Central memory CD8-positive, alpha-beta T cell (primary cell): Measurements from ENCODE around the gene IGFL4.

Experiments
- ATAC-seq: fragments of 150-1000 bp; cut with Tn5 transposase; replicated peaks from 2 replicates; pipeline ENCODE4 v1.10.0; 2022; ENCODE audit warnings: mild to moderate bottlenecking, moderate FRiP score, moderate number of reproducible peaks; ENCODE audit not compliant: poor library complexity, severe bottlenecking; ENCODE audit errors: extremely low read depth
- DNase-seq, 2 donors: peaks; one replicate each; pipeline ENCODE4 v3.0.0; 2021; ENCODE audit warnings: low spot score in 2 of 2
- H3K27ac Mint-ChIP-seq: one replicate; pipeline ENCODE4 v1.8.0; 2022; ENCODE audit warnings: low read depth, mild to moderate bottlenecking, moderate library complexity, mixed read lengths
- H3K27me3 Mint-ChIP-seq: one replicate; pipeline ENCODE4 v1.8.0; 2022; ENCODE audit warnings: mixed read lengths
- H3K36me3 Mint-ChIP-seq: one replicate; pipeline ENCODE4 v1.8.0; 2022; ENCODE audit warnings: mild to moderate bottlenecking, moderate library complexity, mixed read lengths; ENCODE audit not compliant: insufficient read depth
- H3K4me1 Mint-ChIP-seq: one replicate; pipeline ENCODE4 v1.8.0; 2022; ENCODE audit warnings: mixed read lengths
- H3K4me3 Mint-ChIP-seq: one replicate; pipeline ENCODE4 v1.8.0; 2022; ENCODE audit warnings: mild to moderate bottlenecking, moderate library complexity, mixed read lengths
- H3K9me3 Mint-ChIP-seq: one replicate; pipeline ENCODE4 v1.8.0; 2022; ENCODE audit warnings: mixed read lengths

The IGFL4 gene

GRCh38 chr19:46076031-46076880 lies 35.5 kb upstream of the IGFL4 start:
- Mint-ChIP-seq H3K9me3 (no peaks in the 10 kb centered on the region), H3K27me3 (peaks cover 93% of the 10 kb centered on the region), H3K4me3 (no peak overlapping the region)

GRCh38 chr19:46073268-46073922 lies 32.6 kb upstream of the IGFL4 start:
- DNase-seq (no peak), ATAC-seq (no peak)
- Mint-ChIP-seq H3K27ac (no peak overlapping the region), H3K36me3 (no peaks in the 10 kb centered on the region), H3K27me3 (peaks cover 95% of the 10 kb centered on the region), H3K9me3 (no peaks in the 10 kb centered on the region), H3K4me3 (no peak overlapping the region), H3K4me1 (peaks cover 9% of the 10 kb centered on the region)

More at GRCh38 chr19:46076031-46076880, 35.5 kb upstream of the IGFL4 start:
- ATAC-seq (no peak), DNase-seq (no peak)
- H3K4me1 Mint-ChIP-seq, result peaks cover 9% of the 10 kb centered on the region
- H3K36me3 Mint-ChIP-seq, result no peaks in the 10 kb centered on the region
- H3K27ac Mint-ChIP-seq, result no peak overlapping the region

- Mint-ChIP-seq H3K9me3 (no peaks in the 10 kb centered on the region), H3K27me3 (peaks cover 95% of the 10 kb centered on the region), H3K4me3 (no peak overlapping the region), H3K36me3 (no peaks in the 10 kb centered on the region), H3K4me1 (no peaks in the 10 kb centered on the region), H3K27ac (no peak overlapping the region)
- ATAC-seq (no peak), DNase-seq (no peak)
These were observed 29.1 kb upstream of the IGFL4 start for GRCh38 chr19:46069806-46070341.

- DNase-seq (no peak), ATAC-seq (no peak)
- Mint-ChIP-seq H3K4me3 (no peak overlapping the region), H3K27me3 (peaks cover 95% of the 10 kb centered on the region), H3K36me3 (no peaks in the 10 kb centered on the region), H3K27ac (no peak overlapping the region), H3K9me3 (no peaks in the 10 kb centered on the region), H3K4me1 (no peaks in the 10 kb centered on the region)
These were observed 27.8 kb upstream of the IGFL4 start for GRCh38 chr19:46068345-46069258.

GRCh38 chr19:46067691-46068090 lies 26.9 kb upstream of the IGFL4 start:
- H3K9me3 Mint-ChIP-seq, result no peaks in the 10 kb centered on the region
- peaks cover 95% of the 10 kb centered on the region for H3K27me3 Mint-ChIP-seq
- no peak for ATAC-seq
- H3K27ac Mint-ChIP-seq, result no peak overlapping the region
- no peaks in the 10 kb centered on the region for H3K4me1 Mint-ChIP-seq
- H3K36me3 Mint-ChIP-seq, result no peaks in the 10 kb centered on the region
- no peak overlapping the region for H3K4me3 Mint-ChIP-seq
- no peak for DNase-seq

- H3K27me3 Mint-ChIP-seq, result peaks cover 95% of the 10 kb centered on the region
- H3K4me3 Mint-ChIP-seq, result no peak overlapping the region
- no peak for DNase-seq
- H3K27ac Mint-ChIP-seq, result no peak overlapping the region
- ATAC-seq, result no peak
- H3K9me3 Mint-ChIP-seq, result no peaks in the 10 kb centered on the region
- no peaks in the 10 kb centered on the region for H3K4me1 Mint-ChIP-seq
- H3K36me3 Mint-ChIP-seq, result no peaks in the 10 kb centered on the region
These were observed 25.7 kb upstream of the IGFL4 start for GRCh38 chr19:46066471-46066870.

GRCh38 chr19:46065486-46066071 lies 24.8 kb upstream of the IGFL4 start:
- Mint-ChIP-seq H3K27me3 (peaks cover 95% of the 10 kb centered on the region), H3K4me1 (no peaks in the 10 kb centered on the region), H3K9me3 (no peaks in the 10 kb centered on the region), H3K4me3 (no peak overlapping the region), H3K27ac (no peak overlapping the region), H3K36me3 (no peaks in the 10 kb centered on the region)
- DNase-seq (no peak), ATAC-seq (no peak)

GRCh38 chr19:46063201-46063600 lies 22.4 kb upstream of the IGFL4 start:
- H3K36me3 Mint-ChIP-seq, result no peaks in the 10 kb centered on the region
- H3K27me3 Mint-ChIP-seq, result peaks cover 94% of the 10 kb centered on the region
- DNase-seq (no peak), ATAC-seq (no peak)
- H3K9me3 Mint-ChIP-seq, result no peaks in the 10 kb centered on the region
- H3K4me1 Mint-ChIP-seq, result no peaks in the 10 kb centered on the region
- H3K27ac Mint-ChIP-seq, result no peak overlapping the region
- H3K4me3 Mint-ChIP-seq, result no peak overlapping the region

- DNase-seq (no peak), ATAC-seq (no peak)
- Mint-ChIP-seq H3K4me1 (no peaks in the 10 kb centered on the region), H3K27ac (no peak overlapping the region), H3K4me3 (no peak overlapping the region), H3K9me3 (no peaks in the 10 kb centered on the region), H3K36me3 (no peaks in the 10 kb centered on the region), H3K27me3 (peaks cover 94% of the 10 kb centered on the region)
These were observed 19.2 kb upstream of the IGFL4 start for GRCh38 chr19:46060012-46060411.

GRCh38 chr19:46058778-46059177 lies 18.0 kb upstream of the IGFL4 start:
- DNase-seq (no peak), ATAC-seq (no peak)
- Mint-ChIP-seq H3K27me3 (peaks cover 94% of the 10 kb centered on the region), H3K4me3 (no peak overlapping the region), H3K4me1 (no peaks in the 10 kb centered on the region), H3K36me3 (no peaks in the 10 kb centered on the region), H3K27ac (no peak overlapping the region), H3K9me3 (no peaks in the 10 kb centered on the region)

- H3K4me1 Mint-ChIP-seq, result no peaks in the 10 kb centered on the region
- H3K36me3 Mint-ChIP-seq, result no peaks in the 10 kb centered on the region
- H3K4me3 Mint-ChIP-seq, result no peak overlapping the region
- no peak for DNase-seq
- H3K9me3 Mint-ChIP-seq, result no peaks in the 10 kb centered on the region
- ATAC-seq, result no peak
- peaks cover 82% of the 10 kb centered on the region for H3K27me3 Mint-ChIP-seq
- H3K27ac Mint-ChIP-seq, result no peak overlapping the region
These were observed 15.7 kb upstream of the IGFL4 start for GRCh38 chr19:46056536-46056935.

GRCh38 chr19:46052896-46053295 lies 12.1 kb upstream of the IGFL4 start:
- no peak overlapping the region for H3K27ac Mint-ChIP-seq
- H3K27me3 Mint-ChIP-seq, result peaks cover 87% of the 10 kb centered on the region
- H3K36me3 Mint-ChIP-seq, result no peaks in the 10 kb centered on the region
- DNase-seq, result no peak
- H3K9me3 Mint-ChIP-seq, result no peaks in the 10 kb centered on the region
- no peak overlapping the region for H3K4me3 Mint-ChIP-seq
- no peak for ATAC-seq
- H3K4me1 Mint-ChIP-seq, result no peaks in the 10 kb centered on the region
